HCT116 (cell line): ENCODE data around the gene ZNF619. TPM values are rescaled to one million over a fixed set of nuclear protein-coding genes. Genes with fewer than 3 reads are reported as not detected.

Source experiments
- ATAC-seq: fragments of 200-7000 bp; cut with Tn5 transposase; 2 replicates; pipeline ENCODE4 v1.9.1; 2020; ENCODE audit warnings: mild to moderate bottlenecking, moderate library complexity
- BruUV-seq: library from RNA; stranded (reverse); fragments of 400-500 nt; replicated peaks from 2 replicates; lab custom pipeline; 2021; lab: Mats Ljungman, UMichigan
- CTCF ChIA-PET: fragments of 300-600 bp; sonication (Branson Sonifier 250); formaldehyde crosslinking; loops from one replicate; lab custom pipeline; 2021; ENCODE audit warnings: antibody characterized with exemption; lab: Charles Lee
- POLR2A ChIA-PET: fragments of 300-600, 350-600 bp; sonication (Branson Sonifier 250); formaldehyde crosslinking; loops from one replicate; lab custom pipeline; 2021; ENCODE audit warnings: antibody characterized with exemption; lab: Charles Lee
- RAD21 ChIA-PET, 2 experiments: fragments of 300-600 bp; sonication (Branson Sonifier 250); formaldehyde crosslinking; loops; one replicate each; lab custom pipeline; 2023; ENCODE audit warnings: low total read pairs in 2 of 2; ENCODE audit not compliant: uncharacterized antibody in 2 of 2, unreplicated experiment in 2 of 2, low non-redundant PET in 1 of 2; lab: Charles Lee
- DNase-seq: peaks from one replicate; pipeline ENCODE4 v3.0.0-alpha.2; 2010; ENCODE audit warnings: low read depth, low spot score
- H2AFZ ChIP-seq: fragments of 200-600 bp; shearing (Covaris generic), sonication (generic); 2 replicates; pipeline ENCODE4 v1.6.1; 2017; ENCODE audit warnings: low read depth, mixed run types, mixed read lengths, antibody characterized with exemption, low read length; ENCODE audit not compliant: poor library complexity, severe bottlenecking
- H3K27ac ChIP-seq: 2 replicates; pipeline ENCODE4 v1.5.1; 2012; ENCODE audit warnings: low read depth, low read length
- H3K27me3 ChIP-seq: fragments of 200-600 bp; sonication (generic); 2 replicates; pipeline ENCODE4 v1.6.1; 2016; ENCODE audit warnings: mixed run types, low read length, mixed read lengths; ENCODE audit not compliant: insufficient read depth
- H3K36me3 ChIP-seq, 2 experiments: fragments of 200-500 bp in 1 of 2; fragments of 200-600 bp in 1 of 2; sonication (Bioruptor generic) in 1 of 2; sonication (generic) in 1 of 2; 2 replicates each; pipeline versions ENCODE4 v1.5.1 to v1.6.1; 2014 to 2016; ENCODE audit warnings: low read length in 2 of 2, inconsistent platforms in 1 of 2, mixed read lengths in 1 of 2, mixed run types in 1 of 2; ENCODE audit not compliant: insufficient read depth in 2 of 2, control insufficient read depth in 1 of 2
- H3K4me1 ChIP-seq, 2 experiments: fragments of 200-600 bp in 1 of 2; sonication (generic) in 1 of 2; 2 replicates each; pipeline versions ENCODE4 v1.5.1 to v1.6.1; 2012 to 2017; ENCODE audit warnings: low read length in 2 of 2, inconsistent platforms in 1 of 2, mild to moderate bottlenecking in 1 of 2, mixed read lengths in 1 of 2, mixed run types in 1 of 2, moderate library complexity in 1 of 2; ENCODE audit not compliant: insufficient read depth in 2 of 2, control insufficient read depth in 1 of 2
- H3K4me2 ChIP-seq: fragments of 200-600 bp; sonication (generic); 2 replicates; pipeline ENCODE4 v1.6.1; 2017; ENCODE audit warnings: mixed run types, low read length, mixed read lengths
- H3K4me3 ChIP-seq, 2 experiments: fragments of 200-600 bp in 1 of 2; sonication (generic) in 1 of 2; replicated peaks in 1 of 2; 2 replicates each; pipeline ENCODE4 v1.5.1; 2011 to 2016; ENCODE audit warnings: low read length in 2 of 2, control low read depth in 1 of 2, low read depth in 1 of 2, mild to moderate bottlenecking in 1 of 2, mixed read lengths in 1 of 2, mixed run types in 1 of 2
- H3K79me2 ChIP-seq: fragments of 200-600 bp; sonication (generic); 2 replicates; pipeline ENCODE4 v1.6.1; 2017; ENCODE audit warnings: mild to moderate bottlenecking, mixed run types, low read length, moderate library complexity, mixed read lengths; ENCODE audit not compliant: insufficient read depth
- H3K9ac ChIP-seq: fragments of 200-600 bp; sonication (generic); 2 replicates; pipeline ENCODE4 v1.6.1; 2016; ENCODE audit warnings: low read length, mixed read lengths
- H3K9me2 ChIP-seq: fragments of 200-600 bp; sonication (generic), shearing (Covaris generic); 2 replicates; pipeline ENCODE4 v1.6.1; 2017; ENCODE audit warnings: mixed run types, mild to moderate bottlenecking, moderate library complexity; ENCODE audit not compliant: insufficient read depth
- H3K9me3 ChIP-seq, 2 experiments: fragments of 200-500 bp in 1 of 2; fragments of 200-600 bp in 1 of 2; sonication (Bioruptor generic) in 1 of 2; sonication (generic) in 1 of 2; 2 replicates each; pipeline ENCODE4 v1.6.1; 2014 to 2017; ENCODE audit warnings: low read length in 2 of 2, mixed read lengths in 2 of 2, inconsistent platforms in 1 of 2, low read depth in 1 of 2, mild to moderate bottlenecking in 1 of 2, mixed run types in 1 of 2, moderate library complexity in 1 of 2; ENCODE audit not compliant: control insufficient read depth in 1 of 2, insufficient read depth in 1 of 2
- H4K20me1 ChIP-seq: fragments of 200-600 bp; sonication (generic), shearing (Covaris generic); 2 replicates; pipeline ENCODE4 v1.6.1; 2017; ENCODE audit warnings: mixed run types, mild to moderate bottlenecking, moderate library complexity; ENCODE audit not compliant: insufficient read depth
- ATF3 ChIP-seq: IDR thresholded peaks from 2 replicates; pipeline ENCODE4 v1.6.1; 2012
- CBX3 ChIP-seq: IDR thresholded peaks from 2 replicates; pipeline ENCODE4 v1.6.1; 2012; ENCODE audit warnings: low read depth
- CEBPB ChIP-seq: IDR thresholded peaks from 2 replicates; pipeline ENCODE4 v1.6.1; 2012; ENCODE audit warnings: low read depth
- ELF1 ChIP-seq: IDR thresholded peaks from 2 replicates; pipeline ENCODE4 v1.6.1; 2012; ENCODE audit warnings: low read depth, borderline replicate concordance
- EZH2 ChIP-seq: fragments of 200-600 bp; sonication (generic); IDR thresholded peaks from 2 replicates; pipeline ENCODE4 v1.6.1; 2017; ENCODE audit warnings: antibody characterized with exemption, mixed run types
- EZH2phosphoT487 ChIP-seq: fragments of 200-600 bp; IDR thresholded peaks from 2 replicates; pipeline ENCODE4 v1.6.1; 2018; ENCODE audit warnings: antibody characterized with exemption, borderline replicate concordance
- JUND ChIP-seq: IDR thresholded peaks from 2 replicates; pipeline ENCODE4 v1.6.1; 2012
- MAX ChIP-seq: IDR thresholded peaks from 2 replicates; pipeline ENCODE4 v1.6.1; 2012
- POLR2A ChIP-seq: IDR thresholded peaks from 2 replicates; pipeline ENCODE4 v1.7.0; 2011; ENCODE audit warnings: borderline replicate concordance; ENCODE audit not compliant: insufficient read depth, insufficient read length; ENCODE audit errors: extremely low read depth
- POLR2AphosphoS5 ChIP-seq: IDR thresholded peaks from 2 replicates; pipeline ENCODE4 v1.6.1; 2011; ENCODE audit warnings: mild to moderate bottlenecking, low read depth, low read length, moderate library complexity
- SIN3A ChIP-seq: IDR thresholded peaks from 2 replicates; pipeline ENCODE4 v1.6.1; 2012; ENCODE audit warnings: low read depth
- SP1 ChIP-seq: IDR thresholded peaks from 2 replicates; pipeline ENCODE4 v1.6.1; 2012; ENCODE audit warnings: low read depth
- TCF7L2 ChIP-seq: IDR thresholded peaks from 2 replicates; pipeline ENCODE4 v1.7.0; 2011; ENCODE audit warnings: borderline replicate concordance, inconsistent platforms; ENCODE audit not compliant: insufficient read depth, insufficient read length; ENCODE audit errors: extremely low read depth
- YY1 ChIP-seq: IDR thresholded peaks from 2 replicates; pipeline ENCODE4 v1.6.1; 2011; ENCODE audit warnings: low read length, low read depth, moderate library complexity, mild to moderate bottlenecking; ENCODE audit not compliant: insufficient replicate concordance; ENCODE audit errors: extremely low read depth
- ZNF274 ChIP-seq: fragments of 200-500 bp; sonication (Bioruptor generic); IDR thresholded peaks from 2 replicates; pipeline ENCODE4 v1.6.1; 2014; ENCODE audit warnings: mild to moderate bottlenecking, low read depth, low read length, inconsistent platforms
- intact Hi-C: fragments of 100-400 bp; cut with micrococcal nuclease; formaldehyde crosslinking; loops from 2 replicates; pipeline ENCODE4 v1.10.0; 2022
- total RNA-seq: library from RNA; stranded (reverse); gene quantifications from one replicate; pipeline ENCODE4 v1.2.1, GENCODE V29; 2021; ENCODE audit not compliant: unreplicated experiment
- TF ChIP-seq, protein P1 (sequence below): IDR thresholded peaks from 2 replicates; pipeline ENCODE4 v1.6.1; 2011; ENCODE audit warnings: mild to moderate bottlenecking, low read length, moderate library complexity; ENCODE audit not compliant: insufficient replicate concordance; ENCODE audit errors: extremely low read depth
- TF ChIP-seq, protein P2 (sequence below): IDR thresholded peaks from 2 replicates; pipeline ENCODE4 v1.6.1; 2012; ENCODE audit warnings: low read depth

Gene ZNF619
- total RNA-seq, 1 experiment from 2014 or later = 7.3 TPM

- no TSS peak for BruUV-seq
- H4K20me1 ChIP-seq = peaks cover 15% of the 10 kb centered on the region; the same call in 1 of the 2 replicates
- CTCF ChIA-PET = no interaction called here
Observed at GRCh38 chr3:40455328-40455727, 21.6 kb upstream of the ZNF619 start.

More at GRCh38 chr3:40455328-40455727, 21.6 kb upstream of the ZNF619 start:
- Histone ChIP-seq H3K27me3 (no peaks in the 10 kb centered on the region), H3K79me2 (peaks cover 41% of the 10 kb centered on the region), H3K9me3 (no peaks in the 10 kb centered on the region), H2AFZ (no peak overlapping the region), H3K9ac (no peak overlapping the region), H3K27ac (no peak overlapping the region), H3K4me3 (no peak overlapping the region), H3K9me2 (no peaks in the 10 kb centered on the region), H3K4me2 (no peak overlapping the region), H3K4me1 (peaks cover 13 to 29% of the 10 kb centered on the region in 2 experiments; a peak in 3 of 4 replicates), H3K36me3 (peaks cover 22 to 25% of the 10 kb centered on the region in 2 experiments)
- RAD21 ChIA-PET = no interaction called here
- DNase-seq (no peak), ATAC-seq (no peak)
- intact Hi-C loops = no loop called here
- POLR2A ChIA-PET = no interaction called here
- no peak for TF ChIP-seq SP1
- TF ChIP-seq TCF7L2 = no peak
- no peak for TF ChIP-seq JUND
- TF ChIP-seq MAX = no peak
- TF ChIP-seq CBX3 = no peak
- TF ChIP-seq SIN3A = no peak
- TF ChIP-seq, protein P1, sequence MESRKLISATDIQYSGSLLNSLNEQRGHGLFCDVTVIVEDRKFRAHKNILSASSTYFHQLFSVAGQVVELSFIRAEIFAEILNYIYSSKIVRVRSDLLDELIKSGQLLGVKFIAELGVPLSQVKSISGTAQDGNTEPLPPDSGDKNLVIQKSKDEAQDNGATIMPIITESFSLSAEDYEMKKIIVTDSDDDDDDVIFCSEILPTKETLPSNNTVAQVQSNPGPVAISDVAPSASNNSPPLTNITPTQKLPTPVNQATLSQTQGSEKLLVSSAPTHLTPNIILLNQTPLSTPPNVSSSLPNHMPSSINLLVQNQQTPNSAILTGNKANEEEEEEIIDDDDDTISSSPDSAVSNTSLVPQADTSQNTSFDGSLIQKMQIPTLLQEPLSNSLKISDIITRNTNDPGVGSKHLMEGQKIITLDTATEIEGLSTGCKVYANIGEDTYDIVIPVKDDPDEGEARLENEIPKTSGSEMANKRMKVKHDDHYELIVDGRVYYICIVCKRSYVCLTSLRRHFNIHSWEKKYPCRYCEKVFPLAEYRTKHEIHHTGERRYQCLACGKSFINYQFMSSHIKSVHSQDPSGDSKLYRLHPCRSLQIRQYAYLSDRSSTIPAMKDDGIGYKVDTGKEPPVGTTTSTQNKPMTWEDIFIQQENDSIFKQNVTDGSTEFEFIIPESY = no peak
- TF ChIP-seq, protein P2, sequence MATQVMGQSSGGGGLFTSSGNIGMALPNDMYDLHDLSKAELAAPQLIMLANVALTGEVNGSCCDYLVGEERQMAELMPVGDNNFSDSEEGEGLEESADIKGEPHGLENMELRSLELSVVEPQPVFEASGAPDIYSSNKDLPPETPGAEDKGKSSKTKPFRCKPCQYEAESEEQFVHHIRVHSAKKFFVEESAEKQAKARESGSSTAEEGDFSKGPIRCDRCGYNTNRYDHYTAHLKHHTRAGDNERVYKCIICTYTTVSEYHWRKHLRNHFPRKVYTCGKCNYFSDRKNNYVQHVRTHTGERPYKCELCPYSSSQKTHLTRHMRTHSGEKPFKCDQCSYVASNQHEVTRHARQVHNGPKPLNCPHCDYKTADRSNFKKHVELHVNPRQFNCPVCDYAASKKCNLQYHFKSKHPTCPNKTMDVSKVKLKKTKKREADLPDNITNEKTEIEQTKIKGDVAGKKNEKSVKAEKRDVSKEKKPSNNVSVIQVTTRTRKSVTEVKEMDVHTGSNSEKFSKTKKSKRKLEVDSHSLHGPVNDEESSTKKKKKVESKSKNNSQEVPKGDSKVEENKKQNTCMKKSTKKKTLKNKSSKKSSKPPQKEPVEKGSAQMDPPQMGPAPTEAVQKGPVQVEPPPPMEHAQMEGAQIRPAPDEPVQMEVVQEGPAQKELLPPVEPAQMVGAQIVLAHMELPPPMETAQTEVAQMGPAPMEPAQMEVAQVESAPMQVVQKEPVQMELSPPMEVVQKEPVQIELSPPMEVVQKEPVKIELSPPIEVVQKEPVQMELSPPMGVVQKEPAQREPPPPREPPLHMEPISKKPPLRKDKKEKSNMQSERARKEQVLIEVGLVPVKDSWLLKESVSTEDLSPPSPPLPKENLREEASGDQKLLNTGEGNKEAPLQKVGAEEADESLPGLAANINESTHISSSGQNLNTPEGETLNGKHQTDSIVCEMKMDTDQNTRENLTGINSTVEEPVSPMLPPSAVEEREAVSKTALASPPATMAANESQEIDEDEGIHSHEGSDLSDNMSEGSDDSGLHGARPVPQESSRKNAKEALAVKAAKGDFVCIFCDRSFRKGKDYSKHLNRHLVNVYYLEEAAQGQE = no peak
- TF ChIP-seq EZH2phosphoT487 = no peak
- TF ChIP-seq ELF1 = no peak
- no peak for TF ChIP-seq CEBPB
- no peak for TF ChIP-seq EZH2
- no peak for TF ChIP-seq ZNF274
- TF ChIP-seq POLR2AphosphoS5 = no peak
- no peak for TF ChIP-seq YY1
- no peak for TF ChIP-seq POLR2A
- TF ChIP-seq ATF3 = no peak
